SK-N-DZ (cell line): Measurements from ENCODE around the gene PHOSPHO2.
A peak's percentile ranks its signal among the peaks of the same experiment; 100 is the strongest.
"Not testable (repeated sequence)": the region's sequence is repeated elsewhere in the genome, so short reads cannot be mapped to it uniquely, and the experiment has no call there.

Experiments
- DNase-seq: peaks from one replicate; pipeline ENCODE4 v3.0.0-alpha.2; 2015; ENCODE audit warnings: low spot score

The PHOSPHO2 gene

GRCh38 chr2:169683425-169684134 lies 10.7 kb upstream of the PHOSPHO2 start:
- DNase-seq, result no peak

GRCh38 chr2:169684135-169684565 lies 10.1 kb upstream of the PHOSPHO2 start:
- DNase-seq, result no peak

GRCh38 chr2:169684712-169685111 lies 9.6 kb upstream of the PHOSPHO2 start:
- DNase-seq, result not testable (repeated sequence)

- not testable (repeated sequence) for DNase-seq
Measured at GRCh38 chr2:169686825-169687224, 7.4 kb upstream of the PHOSPHO2 start.

- not testable (repeated sequence) for DNase-seq
Measured at GRCh38 chr2:169687943-169688342, 6.3 kb upstream of the PHOSPHO2 start.

GRCh38 chr2:169690958-169691357 lies 3.3 kb upstream of the PHOSPHO2 start:
- DNase-seq, result no peak

- DNase-seq, result no peak
Measured at GRCh38 chr2:169692718-169693117, 1.6 kb upstream of the PHOSPHO2 start.

GRCh38 chr2:169693360-169693759 lies 909 bp upstream of the PHOSPHO2 start:
- DNase-seq, result peak; percentile 22

- no peak for DNase-seq
Measured at GRCh38 chr2:169694894-169695260, 608 bp downstream of the PHOSPHO2 start.

GRCh38 chr2:169696381-169696780 lies 2.1 kb downstream of the PHOSPHO2 start:
- DNase-seq, result no peak

- DNase-seq, result not testable (repeated sequence)
Measured at GRCh38 chr2:169699173-169699572, 4.9 kb downstream of the PHOSPHO2 start.

GRCh38 chr2:169702996-169703395 lies 8.7 kb downstream of the PHOSPHO2 start:
- no peak for DNase-seq

- no peak for DNase-seq
Measured at GRCh38 chr2:169704160-169704708, 10.0 kb downstream of the PHOSPHO2 start.

- DNase-seq, result no peak
Measured at GRCh38 chr2:169705927-169706326, 11.7 kb downstream of the PHOSPHO2 start.

GRCh38 chr2:169707626-169708025 lies 13.4 kb downstream of the PHOSPHO2 start:
- DNase-seq, result no peak

GRCh38 chr2:169709331-169709730 lies 15.1 kb downstream of the PHOSPHO2 start:
- DNase-seq, result no peak

- no peak for DNase-seq
Measured at GRCh38 chr2:169709981-169710380, 15.7 kb downstream of the PHOSPHO2 start.

GRCh38 chr2:169711751-169712509 lies 17.7 kb downstream of the PHOSPHO2 start:
- no peak for DNase-seq

- no peak for DNase-seq
Measured at GRCh38 chr2:169712791-169713227, 18.5 kb downstream of the PHOSPHO2 start.

GRCh38 chr2:169713331-169713730 lies 19.1 kb downstream of the PHOSPHO2 start:
- no peak for DNase-seq

GRCh38 chr2:169714699-169715098 lies 20.4 kb downstream of the PHOSPHO2 start:
- DNase-seq, result no peak

- DNase-seq, result peak; percentile 44
Measured at GRCh38 chr2:169715379-169716237, 21.3 kb downstream of the PHOSPHO2 start.
